ENCODE measurements around the gene ST3GAL6. TPM values are rescaled to one million over a fixed set of nuclear protein-coding genes. Genes with fewer than 3 reads are reported as not detected.

Gene ST3GAL6
- total and polyA plus RNA-seq, 2 of the 13 experiments (the other 11 are each of a cell fraction or from before 2014, with no cell fraction given): 17.5 to 23.2 TPM

DNA sequence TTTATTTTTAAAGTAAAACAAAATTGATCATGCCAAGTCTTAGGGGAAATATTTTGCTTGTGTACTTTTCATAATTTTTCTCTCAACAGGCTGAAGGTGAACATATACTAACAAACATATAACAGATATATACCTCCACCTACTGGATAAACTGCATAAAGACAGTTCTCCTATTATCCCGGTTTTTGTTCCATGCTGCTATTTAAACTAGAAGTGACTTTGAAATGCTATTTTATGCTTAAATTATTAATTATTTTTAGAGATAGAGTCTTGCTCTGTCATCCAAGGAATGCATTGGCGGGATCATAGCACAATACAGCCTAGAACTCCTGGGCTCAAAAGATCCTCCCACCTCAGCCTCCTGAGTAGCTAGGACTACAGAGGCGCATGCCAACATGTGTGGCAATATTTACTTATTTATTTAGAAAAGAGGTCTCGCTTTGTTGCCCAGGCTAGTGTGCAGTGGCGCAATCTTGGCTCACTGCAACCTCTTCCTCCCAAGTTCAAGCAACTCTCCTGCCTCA lies 49.8 kb downstream of the ST3GAL6 start (continued):
- TF ChIP-seq, protein P1, sequence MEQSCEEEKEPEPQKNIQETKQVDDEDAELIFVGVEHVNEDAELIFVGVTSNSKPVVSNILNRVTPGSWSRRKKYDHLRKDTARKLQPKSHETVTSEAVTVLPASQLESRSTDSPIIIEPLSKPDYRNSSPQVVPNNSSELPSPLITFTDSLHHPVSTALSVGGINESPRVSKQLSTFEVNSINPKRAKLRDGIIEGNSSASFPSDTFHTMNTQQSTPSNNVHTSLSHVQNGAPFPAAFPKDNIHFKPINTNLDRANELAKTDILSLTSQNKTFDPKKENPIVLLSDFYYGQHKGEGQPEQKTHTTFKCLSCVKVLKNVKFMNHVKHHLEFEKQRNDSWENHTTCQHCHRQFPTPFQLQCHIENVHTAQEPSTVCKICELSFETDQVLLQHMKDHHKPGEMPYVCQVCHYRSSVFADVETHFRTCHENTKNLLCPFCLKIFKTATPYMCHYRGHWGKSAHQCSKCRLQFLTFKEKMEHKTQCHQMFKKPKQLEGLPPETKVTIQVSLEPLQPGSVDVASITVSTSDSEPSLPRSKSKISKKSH (CRISPR knock-in tag; IDR thresholded peaks at IDR 0.05; ENCODE audit: borderline replicate concordance): no peak
- peak; percentile 86 for TF ChIP-seq TEAD3 (CRISPR knock-in tag; optimal IDR thresholded peaks at IDR 0.05; ENCODE audit: borderline replicate concordance)
- TF ChIP-seq MIXL1 (CRISPR knock-in tag; IDR thresholded peaks at IDR 0.05): peak; percentile 71; the same call in 1 of the 2 replicates
- no peak for TF ChIP-seq ZNF431 (CRISPR knock-in tag; IDR thresholded peaks at IDR 0.05; ENCODE audit: borderline replicate concordance, low read depth)
- no peak for TF ChIP-seq ELF1 (CRISPR knock-in tag; IDR thresholded peaks at IDR 0.05)
- TF ChIP-seq ZNF350 (CRISPR knock-in tag; IDR thresholded peaks at IDR 0.05; ENCODE audit: borderline replicate concordance, low read depth): no peak
- TF ChIP-seq ZNF354B (CRISPR knock-in tag; IDR thresholded peaks at IDR 0.05): no peak
- no peak for TF ChIP-seq TBP (CRISPR knock-in tag; IDR thresholded peaks at IDR 0.05)
- peak; percentile 77; the same call in 1 of the 2 replicates for TF ChIP-seq SMAD3 (CRISPR knock-in tag; IDR thresholded peaks at IDR 0.05)
- no peak for TF ChIP-seq HIVEP1 (CRISPR knock-in tag; IDR thresholded peaks at IDR 0.05)
- TF ChIP-seq KDM5A (IDR thresholded peaks at IDR 0.05; ENCODE audit: borderline replicate concordance, low read length): peak; percentile 76
- no peak for TF ChIP-seq ZNF607 (CRISPR knock-in tag; IDR thresholded peaks at IDR 0.05; ENCODE audit: borderline replicate concordance)
- TF ChIP-seq ZNF776 (CRISPR knock-in tag; IDR thresholded peaks at IDR 0.05): no peak
- TF ChIP-seq, protein P2, sequence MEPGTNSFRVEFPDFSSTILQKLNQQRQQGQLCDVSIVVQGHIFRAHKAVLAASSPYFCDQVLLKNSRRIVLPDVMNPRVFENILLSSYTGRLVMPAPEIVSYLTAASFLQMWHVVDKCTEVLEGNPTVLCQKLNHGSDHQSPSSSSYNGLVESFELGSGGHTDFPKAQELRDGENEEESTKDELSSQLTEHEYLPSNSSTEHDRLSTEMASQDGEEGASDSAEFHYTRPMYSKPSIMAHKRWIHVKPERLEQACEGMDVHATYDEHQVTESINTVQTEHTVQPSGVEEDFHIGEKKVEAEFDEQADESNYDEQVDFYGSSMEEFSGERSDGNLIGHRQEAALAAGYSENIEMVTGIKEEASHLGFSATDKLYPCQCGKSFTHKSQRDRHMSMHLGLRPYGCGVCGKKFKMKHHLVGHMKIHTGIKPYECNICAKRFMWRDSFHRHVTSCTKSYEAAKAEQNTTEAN (CRISPR knock-in tag; conservative IDR thresholded peaks at IDR 0.05): 0 out of 2 replicates have a peak, but pooled peaks have one; percentile 26
- no peak for TF ChIP-seq CCAR2 (optimal IDR thresholded peaks at IDR 0.05; ENCODE audit: low read depth, low read length)
- TF ChIP-seq, protein P3, sequence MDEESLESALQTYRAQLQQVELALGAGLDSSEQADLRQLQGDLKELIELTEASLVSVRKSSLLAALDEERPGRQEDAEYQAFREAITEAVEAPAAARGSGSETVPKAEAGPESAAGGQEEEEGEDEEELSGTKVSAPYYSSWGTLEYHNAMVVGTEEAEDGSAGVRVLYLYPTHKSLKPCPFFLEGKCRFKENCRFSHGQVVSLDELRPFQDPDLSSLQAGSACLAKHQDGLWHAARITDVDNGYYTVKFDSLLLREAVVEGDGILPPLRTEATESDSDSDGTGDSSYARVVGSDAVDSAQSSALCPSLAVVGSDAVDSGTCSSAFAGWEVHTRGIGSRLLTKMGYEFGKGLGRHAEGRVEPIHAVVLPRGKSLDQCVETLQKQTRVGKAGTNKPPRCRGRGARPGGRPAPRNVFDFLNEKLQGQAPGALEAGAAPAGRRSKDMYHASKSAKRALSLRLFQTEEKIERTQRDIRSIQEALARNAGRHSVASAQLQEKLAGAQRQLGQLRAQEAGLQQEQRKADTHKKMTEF (CRISPR knock-in tag; IDR thresholded peaks at IDR 0.05): peak; percentile 71
- TF ChIP-seq, protein P4, sequence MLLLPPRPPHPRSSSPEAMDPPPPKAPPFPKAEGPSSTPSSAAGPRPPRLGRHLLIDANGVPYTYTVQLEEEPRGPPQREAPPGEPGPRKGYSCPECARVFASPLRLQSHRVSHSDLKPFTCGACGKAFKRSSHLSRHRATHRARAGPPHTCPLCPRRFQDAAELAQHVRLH (CRISPR knock-in tag; IDR thresholded peaks at IDR 0.05; ENCODE audit: borderline replicate concordance, low read depth): peak; percentile 48; the same call in 1 of the 2 replicates
- TF ChIP-seq BHLHE40 (IDR thresholded peaks at IDR 0.05; ENCODE audit: low read length): 0 out of 2 replicates have a peak, but pooled peaks have one; percentile 15
- TF ChIP-seq MIER3 (CRISPR knock-in tag; IDR thresholded peaks at IDR 0.05; ENCODE audit: borderline replicate concordance): peak; percentile 84; the same call in 1 of the 2 replicates
- peak; percentile 48; the same call in 1 of the 2 replicates for TF ChIP-seq ZNF331 (CRISPR knock-in tag; IDR thresholded peaks at IDR 0.05)
- TF ChIP-seq, protein P5, sequence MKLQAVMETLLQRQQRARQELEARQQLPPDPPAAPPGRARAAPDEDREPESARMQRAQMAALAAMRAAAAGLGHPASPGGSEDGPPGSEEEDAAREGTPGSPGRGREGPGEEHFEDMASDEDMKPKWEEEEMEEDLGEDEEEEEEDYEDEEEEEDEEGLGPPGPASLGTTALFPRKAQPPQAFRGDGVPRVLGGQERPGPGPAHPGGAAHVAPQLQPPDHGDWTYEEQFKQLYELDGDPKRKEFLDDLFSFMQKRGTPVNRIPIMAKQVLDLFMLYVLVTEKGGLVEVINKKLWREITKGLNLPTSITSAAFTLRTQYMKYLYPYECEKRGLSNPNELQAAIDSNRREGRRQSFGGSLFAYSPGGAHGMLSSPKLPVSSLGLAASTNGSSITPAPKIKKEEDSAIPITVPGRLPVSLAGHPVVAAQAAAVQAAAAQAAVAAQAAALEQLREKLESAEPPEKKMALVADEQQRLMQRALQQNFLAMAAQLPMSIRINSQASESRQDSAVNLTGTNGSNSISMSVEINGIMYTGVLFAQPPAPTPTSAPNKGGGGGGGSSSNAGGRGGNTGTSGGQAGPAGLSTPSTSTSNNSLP (IDR thresholded peaks at IDR 0.05; ENCODE audit: low read depth, low read length): no peak
- TF ChIP-seq, protein P6, sequence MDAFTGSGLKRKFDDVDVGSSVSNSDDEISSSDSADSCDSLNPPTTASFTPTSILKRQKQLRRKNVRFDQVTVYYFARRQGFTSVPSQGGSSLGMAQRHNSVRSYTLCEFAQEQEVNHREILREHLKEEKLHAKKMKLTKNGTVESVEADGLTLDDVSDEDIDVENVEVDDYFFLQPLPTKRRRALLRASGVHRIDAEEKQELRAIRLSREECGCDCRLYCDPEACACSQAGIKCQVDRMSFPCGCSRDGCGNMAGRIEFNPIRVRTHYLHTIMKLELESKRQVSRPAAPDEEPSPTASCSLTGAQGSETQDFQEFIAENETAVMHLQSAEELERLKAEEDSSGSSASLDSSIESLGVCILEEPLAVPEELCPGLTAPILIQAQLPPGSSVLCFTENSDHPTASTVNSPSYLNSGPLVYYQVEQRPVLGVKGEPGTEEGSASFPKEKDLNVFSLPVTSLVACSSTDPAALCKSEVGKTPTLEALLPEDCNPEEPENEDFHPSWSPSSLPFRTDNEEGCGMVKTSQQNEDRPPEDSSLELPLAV (CRISPR knock-in tag; conservative IDR thresholded peaks at IDR 0.05; ENCODE audit: low read depth): no peak
